ENCODE results near the gene AMZ1. TPM values are rescaled to one million over a fixed set of nuclear protein-coding genes. Genes with fewer than 3 reads are reported as not detected.
A peak's percentile ranks its signal among the peaks of the same experiment; 100 is the strongest.

Gene AMZ1
- total RNA-seq, 4 donors from 2014 or later, result under 0.01 to 1.2 (median 0.53) TPM

GRCh38 chr7:2713370-2713769, 25.4 kb downstream of the AMZ1 start:
- TF ChIP-seq EP300 (IDR thresholded peaks at IDR 0.05), result no peak
- TF ChIP-seq POLR2A (IDR thresholded peaks at IDR 0.05; ENCODE audit: low read depth), result no peak
- TF ChIP-seq, protein P1, sequence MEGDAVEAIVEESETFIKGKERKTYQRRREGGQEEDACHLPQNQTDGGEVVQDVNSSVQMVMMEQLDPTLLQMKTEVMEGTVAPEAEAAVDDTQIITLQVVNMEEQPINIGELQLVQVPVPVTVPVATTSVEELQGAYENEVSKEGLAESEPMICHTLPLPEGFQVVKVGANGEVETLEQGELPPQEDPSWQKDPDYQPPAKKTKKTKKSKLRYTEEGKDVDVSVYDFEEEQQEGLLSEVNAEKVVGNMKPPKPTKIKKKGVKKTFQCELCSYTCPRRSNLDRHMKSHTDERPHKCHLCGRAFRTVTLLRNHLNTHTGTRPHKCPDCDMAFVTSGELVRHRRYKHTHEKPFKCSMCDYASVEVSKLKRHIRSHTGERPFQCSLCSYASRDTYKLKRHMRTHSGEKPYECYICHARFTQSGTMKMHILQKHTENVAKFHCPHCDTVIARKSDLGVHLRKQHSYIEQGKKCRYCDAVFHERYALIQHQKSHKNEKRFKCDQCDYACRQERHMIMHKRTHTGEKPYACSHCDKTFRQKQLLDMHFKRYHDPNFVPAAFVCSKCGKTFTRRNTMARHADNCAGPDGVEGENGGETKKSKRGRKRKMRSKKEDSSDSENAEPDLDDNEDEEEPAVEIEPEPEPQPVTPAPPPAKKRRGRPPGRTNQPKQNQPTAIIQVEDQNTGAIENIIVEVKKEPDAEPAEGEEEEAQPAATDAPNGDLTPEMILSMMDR (IDR thresholded peaks at IDR 0.05), result no peak
- peak in 1 of 2 donors; percentile 5 for TF ChIP-seq POLR2AphosphoS5 (IDR thresholded peaks at IDR 0.05)
- no peak for DNase-seq (ENCODE audit: extremely low spot score)
- Histone ChIP-seq H3K4me3 (no peak overlapping the region), H3K27me3 (no peaks in the 10 kb centered on the region), H3K27ac (replicated peaks in 1 of 4) (no peak overlapping the region), H3K9me3 (no peaks in the 10 kb centered on the region), H3K4me1 (peaks cover 35 to 44% (median 40%) of the 10 kb centered on the region in 4 donors), H3K36me3 (peaks cover 0 to 2% (median 0%) of the 10 kb centered on the region in 4 donors)
- WGBS, result 71% methylated on average over 12 of the region's 13 CpGs
- intact Hi-C loops (cut with DNase I), result no loop called here

DNA sequence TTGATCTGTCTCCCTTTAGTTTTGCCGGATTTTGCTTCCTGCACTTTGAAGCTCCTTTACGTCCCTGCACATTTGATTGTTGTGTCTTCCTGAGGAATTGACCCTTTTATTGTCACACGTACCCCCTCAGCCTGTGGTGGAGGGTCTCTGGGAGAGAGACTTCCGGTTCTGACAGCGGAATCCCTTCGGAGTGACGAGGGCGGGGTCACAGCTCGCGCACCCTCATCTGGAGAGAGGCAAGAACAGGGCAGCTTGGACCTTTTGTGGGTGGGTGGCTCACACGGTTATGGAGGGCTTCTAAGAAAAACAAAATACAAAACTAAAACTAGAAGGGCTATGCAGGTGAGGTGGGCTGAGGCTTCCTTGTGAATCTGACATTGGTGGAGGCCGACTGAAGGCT, 26.0 kb downstream of the AMZ1 start:
- no peak overlapping the region for H3K27ac ChIP-seq (replicated peaks in 1 of 4)
- intact Hi-C loops (cut with DNase I), result no loop called here

GRCh38 chr7:2714636-2715035, 26.6 kb downstream of the AMZ1 start:
- intact Hi-C loops (cut with DNase I), result no loop called here
- peaks cover 0 to 10% (median 0%) of the 10 kb centered on the region in 4 donors for H3K36me3 ChIP-seq
- WGBS, result 94% methylated on average over 5 of the region's 9 CpGs

More for the DNA sequence above, 26.0 kb downstream of the AMZ1 start:
- TF ChIP-seq POLR2AphosphoS5 (IDR thresholded peaks at IDR 0.05) (no peak), POLR2A (IDR thresholded peaks at IDR 0.05; ENCODE audit: low read depth) (no peak), EP300 (IDR thresholded peaks at IDR 0.05) (no peak)
- TF ChIP-seq, protein P1 (IDR thresholded peaks at IDR 0.05), result no peak
- Histone ChIP-seq H3K4me1 (peaks cover 35 to 44% (median 40%) of the 10 kb centered on the region in 4 donors), H3K27me3 (no peaks in the 10 kb centered on the region), H3K4me3 (no peak overlapping the region), H3K36me3 (peaks cover 0 to 8% (median 0%) of the 10 kb centered on the region in 4 donors), H3K9me3 (no peaks in the 10 kb centered on the region)
- no peak for DNase-seq (ENCODE audit: extremely low spot score)
- 84% methylated on average over 12 of the region's 12 CpGs for WGBS

GRCh38 chr7:2715341-2716231, 27.6 kb downstream of the AMZ1 start:
- Histone ChIP-seq H3K4me3 (no peak overlapping the region), H3K27ac (replicated peaks in 1 of 4) (no peak overlapping the region), H3K36me3 (peaks cover 0 to 20% (median 4%) of the 10 kb centered on the region in 4 donors), H3K4me1 (peaks cover 26 to 35% (median 31%) of the 10 kb centered on the region in 4 donors), H3K27me3 (no peaks in the 10 kb centered on the region), H3K9me3 (no peaks in the 10 kb centered on the region)
- DNase-seq (ENCODE audit: extremely low spot score), result no peak
- intact Hi-C loops (cut with DNase I), result no loop called here
- WGBS, result 63% methylated on average over 21 of the region's 22 CpGs
- TF ChIP-seq EP300 (IDR thresholded peaks at IDR 0.05) (no peak), POLR2AphosphoS5 (IDR thresholded peaks at IDR 0.05) (no peak), POLR2A (IDR thresholded peaks at IDR 0.05; ENCODE audit: low read depth) (no peak)
- TF ChIP-seq, protein P1 (IDR thresholded peaks at IDR 0.05), result no peak

More at GRCh38 chr7:2714636-2715035, 26.6 kb downstream of the AMZ1 start:
- Histone ChIP-seq H3K27ac (replicated peaks in 1 of 4) (no peak overlapping the region), H3K9me3 (no peaks in the 10 kb centered on the region), H3K4me3 (no peak overlapping the region), H3K27me3 (no peaks in the 10 kb centered on the region), H3K4me1 (peaks cover 30 to 38% (median 37%) of the 10 kb centered on the region in 4 donors)
- DNase-seq (ENCODE audit: extremely low spot score), result no peak
- TF ChIP-seq EP300 (IDR thresholded peaks at IDR 0.05) (no peak), POLR2A (IDR thresholded peaks at IDR 0.05; ENCODE audit: low read depth) (no peak), POLR2AphosphoS5 (IDR thresholded peaks at IDR 0.05) (no peak)
- TF ChIP-seq, protein P1 (IDR thresholded peaks at IDR 0.05), result no peak
